HepG2 (cell line): Measurements from ENCODE around the gene IRAK4. TPM values are rescaled to one million over a fixed set of nuclear protein-coding genes. Genes with fewer than 3 reads are reported as not detected.

ENCODE experiments used
- ATAC-seq: fragments of 200-7000 bp; cut with Tn5 transposase; 3 replicates; pipeline ENCODE4 v1.9.1; 2020; ENCODE audit warnings: mild to moderate bottlenecking, moderate library complexity
- BruUV-seq: library from RNA; stranded (reverse); fragments of 400-500 nt; replicated peaks from 2 replicates; lab custom pipeline; 2021; lab: Mats Ljungman, UMichigan
- CTCF ChIA-PET: fragments of 300-600 bp; formaldehyde crosslinking; extraction: SDS; loops from one replicate; lab custom pipeline; 2021; ENCODE audit warnings: low total read pairs, inconsistent platforms, low intra/inter-chr PET ratio; lab: Yijun Ruan, JAX
- POLR2A ChIA-PET: fragments of 350-600 bp; sonication (Branson Sonifier 250); formaldehyde crosslinking; loops from one replicate; lab custom pipeline; 2020; ENCODE audit warnings: antibody characterized with exemption, inconsistent platforms; lab: Yijun Ruan, JAX
- DNase-seq: peaks from one replicate; pipeline ENCODE4 v3.0.0-alpha.2; 2015; ENCODE audit warnings: low spot score
- FAIRE-seq: peaks from 3 replicates; lab custom pipeline; 2011; peaks lifted over from hg19 to GRCh38; lab: Jason Lieb, UNC
- H2AFZ ChIP-seq: one replicate; pipeline ENCODE4 v1.6.1; 2011; ENCODE audit warnings: low read length, inconsistent platforms
- H3K27ac ChIP-seq: fragments of 300-600 bp; 3 replicates; pipeline ENCODE4 v1.8.0; 2011; ENCODE audit warnings: mixed run types, mild to moderate bottlenecking, mixed read lengths, low read length, inconsistent platforms; ENCODE audit not compliant: insufficient read depth; ENCODE audit errors: extremely low read length
- H3K27me3 ChIP-seq, 2 experiments: fragments of 200-600 bp in 1 of 2; 2 replicates in 1 of 2; 3 replicates in 1 of 2; pipeline versions ENCODE4 v1.6.0 to v1.8.0; 2011; ENCODE audit warnings: low read length in 2 of 2, mild to moderate bottlenecking in 2 of 2, moderate library complexity in 2 of 2, inconsistent platforms in 1 of 2; ENCODE audit not compliant: insufficient read depth in 2 of 2, control insufficient read depth in 1 of 2
- H3K36me3 ChIP-seq, 2 experiments: fragments of 200-600 bp in 1 of 2; replicated peaks in 1 of 2; 2 replicates in 1 of 2; 3 replicates in 1 of 2; pipeline versions ENCODE4 v1.5.1 to v1.8.0; 2011; ENCODE audit warnings: low read length in 2 of 2, inconsistent platforms in 1 of 2; ENCODE audit not compliant: insufficient read depth in 2 of 2, control insufficient read depth in 1 of 2
- H3K4me1 ChIP-seq: 2 replicates; pipeline ENCODE4 v1.5.1; 2012; ENCODE audit warnings: low read length, inconsistent platforms; ENCODE audit not compliant: insufficient read depth
- H3K4me2 ChIP-seq: 2 replicates; pipeline ENCODE4 v1.6.0; 2011; ENCODE audit warnings: low read depth, low read length, inconsistent platforms
- H3K4me3 ChIP-seq, 3 experiments: fragments of 200-600 bp in 1 of 3; sonication (generic), shearing (Covaris generic) in 1 of 3; replicated peaks in 1 of 3; 2 replicates each; pipeline ENCODE4 v1.5.1; 2011 to 2016; ENCODE audit warnings: low read length in 3 of 3, inconsistent platforms in 2 of 3, low read depth in 2 of 3, mild to moderate bottlenecking in 2 of 3, control low read depth in 1 of 3, mixed read lengths in 1 of 3; ENCODE audit not compliant: insufficient read depth in 1 of 3
- H3K79me2 ChIP-seq: one replicate; pipeline ENCODE4 v1.6.1; 2011; ENCODE audit warnings: low read length, inconsistent platforms; ENCODE audit not compliant: insufficient read depth
- H3K9ac ChIP-seq: 2 replicates; pipeline ENCODE4 v1.6.0; 2011; ENCODE audit warnings: mild to moderate bottlenecking, low read depth, low read length, inconsistent platforms; ENCODE audit not compliant: insufficient read depth
- H3K9me3 ChIP-seq: 2 replicates; pipeline ENCODE4 v1.5.1; 2012; ENCODE audit warnings: mild to moderate bottlenecking, low read length
- H4K20me1 ChIP-seq: 2 replicates; pipeline ENCODE4 v1.6.0; 2011; ENCODE audit warnings: inconsistent platforms, mild to moderate bottlenecking, low read length, moderate library complexity; ENCODE audit not compliant: insufficient read depth
- BRD4 ChIP-seq: sonication (generic); formaldehyde crosslinking; IDR thresholded peaks from 2 replicates; pipeline ENCODE4 v1.4.0; 2020; ENCODE audit warnings: missing genetic modification reagents
- CSRNP1 ChIP-seq: sonication (generic); formaldehyde crosslinking; IDR thresholded peaks from 2 replicates; pipeline ENCODE4 v1.8.1; 2023; ENCODE audit warnings: mild to moderate bottlenecking, missing genetic modification reagents
- GTF3A ChIP-seq: sonication (generic); formaldehyde crosslinking; conservative IDR thresholded peaks from 2 replicates; pipeline ENCODE4 v1.4.0; 2020; ENCODE audit warnings: mild to moderate bottlenecking, missing genetic modification reagents
- HHEX ChIP-seq: IDR thresholded peaks from 2 replicates; pipeline ENCODE4 v1.6.1; 2016; ENCODE audit warnings: control low read depth
- HNRNPLL ChIP-seq: fragments of 200-400 bp; formaldehyde crosslinking; IDR thresholded peaks from 2 replicates; pipeline ENCODE4 v1.6.1; 2017; ENCODE audit warnings: mild to moderate bottlenecking, low read depth, low read length; ENCODE audit not compliant: poor library complexity, severe bottlenecking
- HOXD1 ChIP-seq: sonication (generic); formaldehyde crosslinking; IDR thresholded peaks from 2 replicates; pipeline ENCODE4 v1.5.0; 2020; ENCODE audit warnings: missing genetic modification reagents
- RBM22 ChIP-seq: fragments of 200-400 bp; formaldehyde crosslinking; optimal IDR thresholded peaks from 2 replicates; pipeline ENCODE3; 2017; ENCODE audit warnings: mild to moderate bottlenecking, low read length, moderate library complexity
- SMARCE1 ChIP-seq: fragments of 450-650 bp; IDR thresholded peaks from 2 replicates; pipeline ENCODE4 v1.6.1; 2017; ENCODE audit warnings: borderline replicate concordance
- SP4 ChIP-seq: sonication (generic); formaldehyde crosslinking; IDR thresholded peaks from 2 replicates; pipeline ENCODE4 v1.8.1; 2023; ENCODE audit warnings: mild to moderate bottlenecking, missing genetic modification reagents
- TMF1 ChIP-seq: sonication (generic); formaldehyde crosslinking; IDR thresholded peaks from 2 replicates; pipeline ENCODE4 v1.8.1; 2022; ENCODE audit warnings: low read depth, missing genetic modification reagents
- ZNF317 ChIP-seq: sonication (generic); formaldehyde crosslinking; IDR thresholded peaks from 2 replicates; pipeline ENCODE4 v1.5.0; 2020; ENCODE audit warnings: mild to moderate bottlenecking, missing genetic modification reagents
- ZNF34 ChIP-seq: sonication (generic); formaldehyde crosslinking; IDR thresholded peaks from 2 replicates; pipeline ENCODE4 v1.4.0; 2020; ENCODE audit warnings: mild to moderate bottlenecking, missing genetic modification reagents, borderline replicate concordance
- ZNF460 ChIP-seq: sonication (generic); formaldehyde crosslinking; IDR thresholded peaks from 2 replicates; pipeline ENCODE4 v1.5.1; 2020; ENCODE audit warnings: missing genetic modification reagents, mild to moderate bottlenecking, borderline replicate concordance
- ZNF660 ChIP-seq: sonication (generic); formaldehyde crosslinking; IDR thresholded peaks from 2 replicates; pipeline ENCODE4 v1.5.1; 2020; ENCODE audit warnings: mild to moderate bottlenecking, low read depth, missing genetic modification reagents, borderline replicate concordance
- ZNF670 ChIP-seq: sonication (generic); formaldehyde crosslinking; IDR thresholded peaks from 2 replicates; pipeline ENCODE4 v1.8.0; 2022; ENCODE audit warnings: mild to moderate bottlenecking, missing genetic modification reagents, borderline replicate concordance
- ZNF691 ChIP-seq: sonication (generic); formaldehyde crosslinking; IDR thresholded peaks from 2 replicates; pipeline ENCODE4 v1.4.0; 2020; ENCODE audit warnings: missing genetic modification reagents, low read depth, mild to moderate bottlenecking, borderline replicate concordance
- ZNF749 ChIP-seq: sonication (generic); formaldehyde crosslinking; IDR thresholded peaks from 2 replicates; pipeline ENCODE4 v1.8.0; 2022; ENCODE audit warnings: mild to moderate bottlenecking, missing genetic modification reagents, moderate library complexity, borderline replicate concordance
- ZNF788 ChIP-seq: sonication (generic); formaldehyde crosslinking; IDR thresholded peaks from 2 replicates; pipeline ENCODE4 v1.5.0; 2020; ENCODE audit warnings: mild to moderate bottlenecking, missing genetic modification reagents, borderline replicate concordance
- ZNF879 ChIP-seq: sonication (generic); formaldehyde crosslinking; IDR thresholded peaks from 2 replicates; pipeline ENCODE4 v1.8.1; 2023; ENCODE audit warnings: missing genetic modification reagents
- ZNF891 ChIP-seq: sonication (generic); formaldehyde crosslinking; IDR thresholded peaks from 2 replicates; pipeline ENCODE4 v1.5.0; 2020; ENCODE audit warnings: mild to moderate bottlenecking, missing genetic modification reagents
- ZSCAN22 ChIP-seq: sonication (generic); formaldehyde crosslinking; IDR thresholded peaks from 2 replicates; pipeline ENCODE4 v1.4.0; 2020; ENCODE audit warnings: mild to moderate bottlenecking, missing genetic modification reagents
- WGBS: methylation state at CpG from one replicate; pipeline ENCODE4 v1.1.6; 2017; ENCODE audit warnings: low lambda C conversion rate; 5-methylcytosine and 5-hydroxymethylcytosine counted together
- in situ Hi-C: cut with HindIII; loops from 2 replicates; pipeline ENCODE4 v1.10.0; 2017; ENCODE audit warnings: low pct_unique_long_range_greater_than_20kb; ENCODE audit not compliant: extremely low pct_ligation_motif_present
- intact Hi-C: fragments of 100-400 bp; cut with micrococcal nuclease; formaldehyde crosslinking; loops from one replicate; pipeline ENCODE4 v1.10.0; 2022; ENCODE audit not compliant: unreplicated experiment
- polyA plus RNA-seq, 8 experiments: library from polyadenylated mRNA; depleted of rRNA in 3 of 8; stranded (reverse) in 7 of 8; unstranded in 1 of 8; fragments of >200 nt; fragmentation: Illumina TruSeq in 4 of 8; extraction: Trizol in 4 of 8; gene quantifications; 2 replicates each; pipeline versions ENCODE4 v1.2.1 to v1.2.3, GENCODE V29; 2011 to 2016; ENCODE audit warnings: low read depth in 4 of 8, missing spikeins in 1 of 8, mixed read lengths in 1 of 8; ENCODE audit not compliant: insufficient read depth in 1 of 8
- total RNA-seq, 5 experiments: library from RNA; depleted of rRNA; stranded (reverse); fragments of >200 nt; fragmentation: Illumina TruSeq; extraction: Trizol; gene quantifications; 2 replicates each; pipeline ENCODE4 v1.2.3, GENCODE V29; 2016; ENCODE audit warnings: low read depth in 1 of 5

IRAK4 gene
- total and polyA plus RNA-seq, 2 of the 13 experiments (the other 11 are each of a cell fraction or from before 2014, with no cell fraction given) = 6.6 to 7.1 TPM

GRCh38 chr12:43805860-43806736 lies 47.3 kb downstream of the IRAK4 start, which contains the start of gene TWF1:
Gene TWF1, minus strand, starts transcription at chr12:43806317. Its CDS starts 72 bp downstream, at chr12:43806245.
- POLR2A ChIA-PET = interaction anchor here (0.6 to 3.2 kb wide), 10 partner anchors 9 to 76 kb away, joined by 3 to 17 read pairs (median 6); partner anchors contain the start of genes IRAK4, PUS7L and TMEM117
- peak within 1 kb of the TSS; percentile 98 for H3K9ac ChIP-seq
- no peaks in the 10 kb centered on the region for H4K20me1 ChIP-seq
- in situ Hi-C loops (no loop called here), intact Hi-C loops (loop anchor here (1.0 to 5.0 kb wide), 4 partner anchors 29 to 76 kb away; partner anchors contain the start of genes IRAK4, PUS7L and TMEM117)
- H3K4me2 ChIP-seq = peak within 1 kb of the TSS; percentile 85
- no peaks in the 10 kb centered on the region for H3K27me3 ChIP-seq
- no TSS peak for BruUV-seq
- peak within 1 kb of the TSS; percentile 39 for H2AFZ ChIP-seq
- peaks cover 26% of the 10 kb centered on the region for H3K4me1 ChIP-seq
- 0% methylated on average over 9 of the region's 89 CpGs for WGBS
- H3K36me3 ChIP-seq = peaks cover 0 to 9% of the 10 kb centered on the region in 2 experiments; a peak in 3 of 5 replicates
- peaks cover 26% of the 10 kb centered on the region for H3K79me2 ChIP-seq
- DNase-seq (peak; percentile 62), FAIRE-seq (peak; percentile 44), ATAC-seq (peak; percentile 97)
- CTCF ChIA-PET = no interaction called here
- peak within 1 kb of the TSS; percentile 97 to 100 (median 98) for H3K4me3 ChIP-seq
- H3K9me3 ChIP-seq = no peaks in the 10 kb centered on the region
- peak within 1 kb of the TSS; percentile 96 for H3K27ac ChIP-seq
- no peak for TF ChIP-seq ZSCAN22 (CRISPR knock-in tag)
- TF ChIP-seq ZNF460 (CRISPR knock-in tag) = no peak
- TF ChIP-seq ZNF879 (CRISPR knock-in tag) = no peak
- peak; percentile 59; the same call in 1 of the 2 replicates for TF ChIP-seq ZNF788 (CRISPR knock-in tag)
- TF ChIP-seq GTF3A (CRISPR knock-in tag) = no peak
- no peak for TF ChIP-seq BRD4 (CRISPR knock-in tag)
- no peak for TF ChIP-seq ZNF317 (CRISPR knock-in tag)
- no peak for TF ChIP-seq RBM22
- TF ChIP-seq ZNF891 = no peak
- TF ChIP-seq TMF1 (CRISPR knock-in tag) = no peak
- TF ChIP-seq SMARCE1 = no peak
- peak; percentile 55; the same call in 1 of the 2 replicates for TF ChIP-seq CSRNP1 (CRISPR knock-in tag)
- no peak for TF ChIP-seq ZNF691
- no peak for TF ChIP-seq ZNF34 (CRISPR knock-in tag)
- TF ChIP-seq ZNF670 = peak; percentile 67; the same call in 1 of the 2 replicates
- peak; percentile 51 for TF ChIP-seq HNRNPLL
- peak; percentile 88 for TF ChIP-seq SP4 (CRISPR knock-in tag)
- TF ChIP-seq ZNF660 (CRISPR knock-in tag) = no peak
- TF ChIP-seq ZNF749 = no peak
- TF ChIP-seq HHEX (CRISPR knock-in tag) = no peak
- 0 out of 2 replicates have a peak, but pooled peaks have one; percentile 15 for TF ChIP-seq HOXD1
